ENCODE results near the gene HIVEP3. TPM values are rescaled to one million over a fixed set of nuclear protein-coding genes. Genes with fewer than 3 reads are reported as not detected.

The HIVEP3 gene
- total and polyA plus RNA-seq, 2 of the 13 experiments (the other 11 are each of a cell fraction or from before 2014, with no cell fraction given), result 0.05 TPM; not detected in 1

- TF ChIP-seq ZBTB2 (CRISPR knock-in tag; IDR thresholded peaks at IDR 0.05; ENCODE audit: low read depth), result no peak
- no peak for TF ChIP-seq ATF4 (CRISPR knock-in tag; IDR thresholded peaks at IDR 0.05)
- TF ChIP-seq U2AF1 (optimal IDR thresholded peaks at IDR 0.05; ENCODE audit: low read depth, low read length), result no peak
- TF ChIP-seq PAWR (CRISPR knock-in tag; IDR thresholded peaks at IDR 0.05; ENCODE audit: borderline replicate concordance), result no peak
Observed at GRCh38 chr1:41724926-41725325, 193.8 kb downstream of the HIVEP3 start (continued).

GRCh38 chr1:41724248-41724647 lies 194.5 kb downstream of the HIVEP3 start:
- TF ChIP-seq NFIC (IDR thresholded peaks at IDR 0.05; ENCODE audit: low read length) (no peak), CREB1 (IDR thresholded peaks at IDR 0.05) (no peak), CREB1 (CRISPR knock-in tag; IDR thresholded peaks at IDR 0.05) (no peak), E2F5 (CRISPR knock-in tag; conservative IDR thresholded peaks at IDR 0.05) (no peak), ZNF124 (CRISPR knock-in tag; IDR thresholded peaks at IDR 0.05) (no peak), ZNF644 (CRISPR knock-in tag; IDR thresholded peaks at IDR 0.05; ENCODE audit: low read depth) (no peak), ZEB1 (IDR thresholded peaks at IDR 0.05; ENCODE audit: insufficient replicate concordance, low read depth) (no peak), ZNF224 (CRISPR knock-in tag; IDR thresholded peaks at IDR 0.05) (no peak)
- WGBS (ENCODE audit: low lambda C conversion rate), result 0% methylated on average over 1 of the region's 2 CpGs
- H3K4me1 ChIP-seq (ENCODE audit: insufficient read depth, low read length), result no peaks in the 10 kb centered on the region

More at GRCh38 chr1:41724248-41724647, 194.5 kb downstream of the HIVEP3 start:
- H3K9me3 ChIP-seq (ENCODE audit: low read length), result no peaks in the 10 kb centered on the region
- no peaks in the 10 kb centered on the region for H4K20me1 ChIP-seq (ENCODE audit: insufficient read depth, low read length)
- FAIRE-seq (no peak), DNase-seq (ENCODE audit: low spot score) (no peak), ATAC-seq (no peak)
- no peak overlapping the region for H3K27ac ChIP-seq (ENCODE audit: extremely low read length, insufficient read depth, low read length)
- BruUV-seq (replicated peaks), result no TSS peak
- peaks cover 0 to 3% of the 10 kb centered on the region in 2 experiments; a peak in 2 of 5 replicates for H3K27me3 ChIP-seq (ENCODE audit: control insufficient read depth in 1 of 2, insufficient read depth in 2 of 2, low read length in 2 of 2)
- no peaks in the 10 kb centered on the region for H3K36me3 ChIP-seq (replicated peaks in 1 of 2; ENCODE audit: control insufficient read depth in 1 of 2, insufficient read depth in 2 of 2, low read length in 2 of 2)
- ChIA-PET POLR2A (no interaction called here), CTCF (ENCODE audit: low intra/inter-chr PET ratio, low total read pairs) (no interaction called here)
- H3K9ac ChIP-seq (ENCODE audit: insufficient read depth, low read depth, low read length), result no peak overlapping the region
- no peak overlapping the region for H3K4me2 ChIP-seq (ENCODE audit: low read depth, low read length)
- in situ Hi-C loops (cut with HindIII; ENCODE audit: extremely low pct_ligation_motif_present, low pct_unique_long_range_greater_than_20kb) (no loop called here), intact Hi-C loops (cut with micrococcal nuclease; ENCODE audit: unreplicated experiment) (no loop called here)
- H3K79me2 ChIP-seq (ENCODE audit: insufficient read depth, low read length), result no peaks in the 10 kb centered on the region
- no peak overlapping the region for H3K4me3 ChIP-seq (replicated peaks in 1 of 3; ENCODE audit: insufficient read depth in 1 of 3, low read depth in 2 of 3, low read length in 3 of 3)
- no peak overlapping the region for H2AFZ ChIP-seq (ENCODE audit: low read length)

All from HepG2 (cell line).